Right cardiac atrium (tissue), 5 donors: ENCODE results near the gene TPRKB. TPM values are rescaled to one million over a fixed set of nuclear protein-coding genes. Genes with fewer than 3 reads are reported as not detected.
A peak's percentile ranks its signal among the peaks of the same experiment; 100 is the strongest.
"Not testable (repeated sequence)": the region's sequence is repeated elsewhere in the genome, so short reads cannot be mapped to it uniquely, and the experiment has no call there.

Source experiments
- ATAC-seq, 2 donors: fragments of 200-7000 bp; cut with Tn5 transposase; one replicate each; pipeline versions ENCODE4 v1.8.0 to v1.9.1; 2020; ENCODE audit warnings: moderate library complexity in 2 of 2, mild to moderate bottlenecking in 1 of 2
- DNase-seq, 3 donors: peaks; one replicate each; pipeline ENCODE4 v3.0.0-alpha.2; 2020
- H3K27ac ChIP-seq: one replicate; pipeline ENCODE4 v1.5.1; 2013; ENCODE audit warnings: mild to moderate bottlenecking, low read length, control low read depth, moderate library complexity
- H3K27me3 ChIP-seq: one replicate; pipeline ENCODE4 v1.6.1; 2013; ENCODE audit not compliant: control insufficient read depth, insufficient read depth
- H3K4me1 ChIP-seq: one replicate; pipeline ENCODE4 v1.6.1; 2013; ENCODE audit warnings: low read length; ENCODE audit not compliant: control insufficient read depth, insufficient read depth
- H3K4me3 ChIP-seq: one replicate; pipeline ENCODE4 v1.5.1; 2013; ENCODE audit warnings: low read length, control low read depth
- H3K9me3 ChIP-seq: one replicate; pipeline ENCODE4 v1.6.1; 2013; ENCODE audit warnings: low read length; ENCODE audit not compliant: control insufficient read depth
- WGBS: extraction: QIAGEN DNeasy Blood & Tissue Kit; methylation state at CpG from one replicate; pipeline ENCODE4 v1.1.7; 2013; 5-methylcytosine and 5-hydroxymethylcytosine counted together
- intact Hi-C, 4 donors: fragments of 100-400 bp; cut with DNase I; formaldehyde crosslinking; loops; one replicate each; pipeline versions ENCODE4 v1.11.0 to v1.14.0; 2022 to 2023
- polyA plus RNA-seq: library from polyadenylated mRNA; stranded (reverse); fragments of 200-250 nt; gene quantifications from one replicate; pipeline ENCODE4 v1.2.3, GENCODE V29; 2013
- total RNA-seq, 4 donors: library from RNA; stranded (reverse); fragmentation: NEBNext Ultra II Directional; extraction: Animal tissue kit (Norgen Biotek cat#: 25700); gene quantifications; one replicate each; pipeline ENCODE4 v1.2.1, GENCODE V29; 2021
- donor health status: healthy with polysubstance abuse.
- donor health status: DM: no; HTN: yes; CAD: no.
- donor health status: DM: no; HTN: no; CAD: no.
- donor health status: DM: no; HTN: yes; CAD: no; lungs with severe emphysema.
- donor health status: DM: yes; HTN: yes; CAD: no.

Gene TPRKB
- total and polyA plus RNA-seq, 5 donors: 19.2 to 74.1 (median 28.9) TPM

DNA sequence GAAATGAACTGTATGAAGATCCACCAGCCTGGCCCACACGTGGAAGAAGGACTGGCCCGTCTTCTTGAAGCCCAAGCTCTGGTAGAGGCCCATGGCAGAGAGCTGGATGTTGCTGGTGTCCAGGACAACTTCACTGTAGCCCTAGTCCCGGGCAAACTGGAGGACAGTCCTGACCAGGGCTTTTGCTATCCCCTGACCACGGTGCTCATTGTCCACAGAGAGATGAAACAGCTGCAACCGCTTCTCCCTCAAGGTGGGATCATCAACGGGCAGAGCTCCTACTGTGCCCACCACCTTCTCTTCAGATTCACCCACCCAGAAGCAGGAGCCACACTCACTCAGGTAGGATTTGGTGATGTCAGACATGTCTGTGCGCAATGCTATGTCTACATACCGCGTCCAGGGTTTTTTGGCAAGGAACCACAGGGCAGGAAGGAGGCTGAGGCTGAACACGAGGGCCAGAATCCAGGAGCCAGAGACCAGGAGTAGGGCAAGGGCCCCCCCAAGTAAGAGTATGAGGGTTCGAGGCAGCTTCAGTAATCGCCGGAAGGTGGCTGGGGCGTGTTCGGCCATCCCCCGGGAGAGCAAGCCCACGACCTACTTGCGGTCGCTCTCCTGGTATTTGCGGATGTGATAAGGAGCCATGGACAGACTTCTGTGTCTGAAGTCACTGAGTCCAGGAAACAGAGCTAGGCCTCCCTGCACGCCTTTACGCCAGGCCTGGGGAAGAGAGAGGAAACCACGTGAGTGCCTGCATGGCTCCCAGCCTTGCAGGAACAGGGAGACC, 36.3 kb downstream of the TPRKB start:
- Histone ChIP-seq H3K27me3 (no peaks in the 10 kb centered on the region), H3K9me3 (no peaks in the 10 kb centered on the region), H3K4me1 (no peaks in the 10 kb centered on the region), H3K4me3 (no peak overlapping the region), H3K27ac (peak overlapping the region; percentile 18)
- ATAC-seq (peak; percentile 75), DNase-seq (peak in 1 of 3 donors; percentile 56)
- 51% methylated on average over 23 of the region's 23 CpGs for WGBS
- intact Hi-C loops: no loop called here

GRCh38 chr2:73700131-73700611, 37.0 kb downstream of the TPRKB start:
- H3K27ac ChIP-seq: peak overlapping the region; percentile 18
- H3K9me3 ChIP-seq: no peaks in the 10 kb centered on the region
- DNase-seq: peak in 1 of 3 donors; percentile 53
- no peaks in the 10 kb centered on the region for H3K4me1 ChIP-seq
- no peak overlapping the region for H3K4me3 ChIP-seq
- H3K27me3 ChIP-seq: no peaks in the 10 kb centered on the region
- ATAC-seq: peak in 1 of 2 donors; percentile 57
- WGBS: 53% methylated on average over 5 of the region's 5 CpGs
- intact Hi-C loops: no loop called here

GRCh38 chr2:73699437-73699836, 37.7 kb downstream of the TPRKB start:
- DNase-seq (no peak), ATAC-seq (no peak)
- no peaks in the 10 kb centered on the region for H3K9me3 ChIP-seq
- no peak overlapping the region for H3K27ac ChIP-seq
- WGBS: 93% methylated on average over 3 of the region's 3 CpGs
- intact Hi-C loops: no loop called here
- no peaks in the 10 kb centered on the region for H3K4me1 ChIP-seq
- H3K4me3 ChIP-seq: no peak overlapping the region
- H3K27me3 ChIP-seq: no peaks in the 10 kb centered on the region

GRCh38 chr2:73698101-73698500, 39.0 kb downstream of the TPRKB start:
- ATAC-seq: no peak
- intact Hi-C loops: no loop called here
- no peaks in the 10 kb centered on the region for H3K27me3 ChIP-seq

DNA sequence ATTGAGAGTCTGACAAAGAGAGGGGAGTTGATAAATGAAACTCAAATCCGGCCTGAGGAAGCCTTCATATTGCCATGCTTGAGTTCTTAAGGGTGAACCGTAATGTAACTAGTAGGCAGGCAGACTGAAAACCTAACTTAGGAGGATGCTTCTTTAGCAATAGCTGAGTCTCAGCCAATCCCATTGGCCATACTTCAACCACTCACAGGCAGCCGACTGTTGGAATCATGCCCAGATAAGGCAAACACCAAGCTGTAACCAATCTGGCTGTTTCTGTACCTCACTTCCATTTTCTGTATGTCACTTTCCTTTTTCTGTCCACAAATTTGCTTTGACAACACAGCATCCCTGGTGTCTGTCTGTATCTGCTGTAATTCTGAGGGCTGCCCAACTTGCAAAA, 39.5 kb downstream of the TPRKB start:
- intact Hi-C loops: no loop called here
- 64% methylated on average over 3 of the region's 3 CpGs for WGBS
- ATAC-seq: no peak
- Histone ChIP-seq H3K4me1 (no peaks in the 10 kb centered on the region), H3K27ac (no peak overlapping the region), H3K27me3 (no peaks in the 10 kb centered on the region), H3K4me3 (no peak overlapping the region), H3K9me3 (no peaks in the 10 kb centered on the region)
- DNase-seq: no peak

More at GRCh38 chr2:73698101-73698500, 39.0 kb downstream of the TPRKB start:
- no peak for DNase-seq
- WGBS: 88% methylated on average over 1 of the region's 1 CpG
- no peaks in the 10 kb centered on the region for H3K4me1 ChIP-seq
- no peaks in the 10 kb centered on the region for H3K9me3 ChIP-seq
- H3K4me3 ChIP-seq: no peak overlapping the region
- H3K27ac ChIP-seq: no peak overlapping the region

GRCh38 chr2:73696985-73697384, 40.2 kb downstream of the TPRKB start:
- DNase-seq, H3K4me1 ChIP-seq, H3K27ac ChIP-seq, H3K4me3 ChIP-seq, H3K27me3 ChIP-seq, H3K9me3 ChIP-seq, intact Hi-C loops, ATAC-seq: not testable (repeated sequence)
- WGBS: 92% methylated on average over 1 of the region's 1 CpG

- H3K9me3 ChIP-seq, H3K4me1 ChIP-seq, intact Hi-C loops, H3K4me3 ChIP-seq, DNase-seq, H3K27ac ChIP-seq, ATAC-seq, H3K27me3 ChIP-seq: not testable (repeated sequence)
- 89% methylated on average over 3 of the region's 3 CpGs for WGBS
These were observed 40.6 kb downstream of the TPRKB start for GRCh38 chr2:73696521-73696920.

DNA sequence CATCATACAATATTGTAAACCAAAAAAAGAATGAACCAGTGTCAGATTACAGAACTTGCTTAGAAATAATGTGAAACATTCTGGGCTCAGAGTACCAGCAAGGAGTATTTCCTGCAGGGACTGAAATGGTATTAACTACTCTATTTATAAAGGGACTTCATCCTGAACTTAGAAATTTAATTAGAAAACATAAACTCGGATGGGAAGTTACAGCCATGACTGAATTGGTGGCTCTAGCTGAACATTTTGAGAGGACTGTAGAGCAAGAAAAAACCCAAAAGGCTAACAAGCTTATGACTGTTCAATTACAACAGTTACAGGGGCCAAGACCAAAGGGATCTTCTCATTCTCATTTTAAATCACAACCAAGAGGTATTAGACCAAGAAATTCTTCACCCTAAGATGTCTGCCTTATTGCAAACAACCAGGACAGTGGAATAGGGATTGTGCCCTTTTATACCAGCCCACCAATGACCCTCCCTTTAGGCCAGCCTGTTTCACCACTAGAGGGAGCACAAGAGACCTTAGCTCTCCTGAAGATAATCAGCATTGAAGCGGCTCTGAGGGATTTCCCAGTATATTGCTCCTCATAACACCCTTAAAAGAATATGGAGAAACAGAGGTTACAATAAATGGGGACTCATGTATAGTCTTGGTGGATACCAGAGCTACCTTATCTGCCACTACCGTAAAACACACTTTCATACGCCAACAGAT, 46.6 kb downstream of the TPRKB start:
- ATAC-seq: peak; percentile 89 to 90
- 27% methylated on average over 2 of the region's 4 CpGs for WGBS
- H3K4me1 ChIP-seq, H3K27ac ChIP-seq, H3K9me3 ChIP-seq, H3K4me3 ChIP-seq, intact Hi-C loops, H3K27me3 ChIP-seq: not testable (repeated sequence)
- peak in 1 of 3 donors; percentile 40 for DNase-seq

GRCh38 chr2:73688494-73688893, 48.7 kb downstream of the TPRKB start:
- intact Hi-C loops: loop anchor here in 1 of 4 donors (10.0 kb wide), 1 partner anchor 86 kb away; no protein-coding TSS in a partner anchor
- ATAC-seq: not testable (repeated sequence)
- WGBS: 92% methylated on average over 5 of the region's 5 CpGs

GRCh38 chr2:73685764-73686438, 51.2 kb downstream of the TPRKB start:
- Histone ChIP-seq H3K9me3 (no peaks in the 10 kb centered on the region), H3K27ac (no peak overlapping the region), H3K27me3 (no peaks in the 10 kb centered on the region), H3K4me1 (no peaks in the 10 kb centered on the region), H3K4me3 (no peak overlapping the region)
- intact Hi-C loops: loop anchor here in 1 of 4 donors (10.0 kb wide), 1 partner anchor 89 kb away; no protein-coding TSS in a partner anchor
- peak in 1 of 3 donors; percentile 50 for DNase-seq
- peak in 1 of 2 donors; percentile 36 for ATAC-seq
- WGBS: 81% methylated on average over 4 of the region's 4 CpGs

More at GRCh38 chr2:73688494-73688893, 48.7 kb downstream of the TPRKB start:
- not testable (repeated sequence) for H3K4me1 ChIP-seq, H3K9me3 ChIP-seq, DNase-seq, H3K27ac ChIP-seq, H3K4me3 ChIP-seq, H3K27me3 ChIP-seq
